Mesothelial cell of epicardium (in vitro differentiated cells): ENCODE results near the gene ARMH2. TPM values are rescaled to one million over a fixed set of nuclear protein-coding genes. Genes with fewer than 3 reads are reported as not detected.

Source experiments
- DNase-seq, 2 experiments: peaks; one replicate each; pipeline ENCODE4 v3.0.0; 2021; ENCODE audit warnings: low spot score in 2 of 2; ENCODE audit not compliant: unreplicated experiment in 2 of 2
- H3K27ac Mint-ChIP-seq: 2 replicates; pipeline ENCODE4 v1.8.0; 2021; ENCODE audit warnings: mixed read lengths
- H3K27me3 Mint-ChIP-seq: 2 replicates; pipeline ENCODE4 v1.8.0; 2021; ENCODE audit warnings: low read depth, mixed read lengths
- H3K36me3 Mint-ChIP-seq: 2 replicates; pipeline ENCODE4 v1.8.0; 2021; ENCODE audit warnings: mixed read lengths
- H3K4me1 Mint-ChIP-seq: 2 replicates; pipeline ENCODE4 v1.8.0; 2021; ENCODE audit warnings: mixed read lengths
- H3K4me3 Mint-ChIP-seq: 2 replicates; pipeline ENCODE4 v1.8.0; 2021; ENCODE audit warnings: mild to moderate bottlenecking, moderate library complexity, mixed read lengths
- H3K9me3 Mint-ChIP-seq: 2 replicates; pipeline ENCODE4 v1.8.0; 2021; ENCODE audit warnings: mixed read lengths
- CTCF ChIP-seq: fragments of 200-600 bp; sonication (generic); IDR thresholded peaks from one replicate; pipeline ENCODE4 v1.5.0; 2021; ENCODE audit warnings: antibody characterized with exemption; ENCODE audit not compliant: unreplicated experiment
- total RNA-seq: library from RNA; stranded (reverse); gene quantifications from 3 replicates; pipeline ENCODE4 v1.2.1, GENCODE V29; 2021

Gene ARMH2
- total RNA-seq, 1 donor from 2014 or later = not detected

GRCh38 chr6:24749297-24749696 lies 49.4 kb downstream of the ARMH2 start:
- Mint-ChIP-seq H3K9me3 (peaks cover 10% of the 10 kb centered on the region), H3K27ac (no peak overlapping the region), H3K36me3 (no peaks in the 10 kb centered on the region), H3K4me1 (no peaks in the 10 kb centered on the region), H3K27me3 (no peaks in the 10 kb centered on the region), H3K4me3 (no peak overlapping the region)
- DNase-seq = no peak
- TF ChIP-seq CTCF = no peak

Other genes with a start within 250 kb of the ARMH2 start
- 0.02 TPM in 1 of 3 replicates, not detected in the others for gene KIAA0319, start 152.7 kb downstream of the ARMH2 start, total RNA-seq
- 24.8 to 26.7 TPM (median 25.2 TPM) in 3 replicates for gene TDP2, start 132.0 kb downstream of the ARMH2 start, total RNA-seq
- gene ACOT13, start 131.8 kb downstream of the ARMH2 start, total RNA-seq = 18.7 to 19.8 TPM (median 19.1 TPM) in 3 replicates
- 60.5 to 61.9 TPM (median 61.0 TPM) in 3 replicates for gene C6orf62, start 79.8 kb downstream of the ARMH2 start, total RNA-seq
- 21.3 to 25.1 TPM (median 23.4 TPM) in 3 replicates for gene GMNN, start 24.0 kb downstream of the ARMH2 start, total RNA-seq
- 1.7 to 1.9 TPM (median 1.7 TPM) in 3 replicates for gene RIPOR2, start 137.0 kb upstream of the ARMH2 start, total RNA-seq